Psoas muscle (tissue), 8 donors: Measurements from ENCODE around the gene RFC4. TPM values are rescaled to one million over a fixed set of nuclear protein-coding genes. Genes with fewer than 3 reads are reported as not detected.
A peak's percentile ranks its signal among the peaks of the same experiment; 100 is the strongest.

Experiments
- ATAC-seq, 4 donors: fragments of 200-7000 bp; cut with Tn5 transposase; one replicate each; pipeline ENCODE4 v1.9.1; 2020; ENCODE audit warnings: moderate library complexity in 3 of 4, mild to moderate bottlenecking in 2 of 4
- DNase-seq, 2 donors: peaks; one replicate each; pipeline ENCODE4 v3.0.0-alpha.2; 2020
- H3K27ac ChIP-seq: fragments of 200-600 bp; one replicate; pipeline ENCODE4 v1.8.0; 2022
- H3K27me3 ChIP-seq, 3 donors: fragments of 200-600 bp in 1 of 3; one replicate each; pipeline versions ENCODE4 v1.6.1 to v1.8.0; 2013 to 2022; ENCODE audit warnings: low read length in 2 of 3, mild to moderate bottlenecking in 2 of 3, moderate library complexity in 1 of 3; ENCODE audit not compliant: insufficient read depth in 3 of 3
- H3K36me3 ChIP-seq, 2 donors: fragments of 200-600 bp in 1 of 2; one replicate each; pipeline versions ENCODE4 v1.6.1 to v1.8.0; 2013 to 2022; ENCODE audit warnings: low read depth in 1 of 2, mild to moderate bottlenecking in 1 of 2, moderate library complexity in 1 of 2; ENCODE audit not compliant: insufficient read depth in 1 of 2
- H3K4me1 ChIP-seq: fragments of 200-600 bp; one replicate; pipeline ENCODE4 v1.8.0; 2022
- H3K4me3 ChIP-seq: fragments of 200-600 bp; one replicate; pipeline ENCODE4 v1.8.0; 2022; ENCODE audit warnings: mild to moderate bottlenecking
- H3K9me3 ChIP-seq: fragments of 200-600 bp; one replicate; pipeline ENCODE4 v1.8.0; 2022
- WGBS, 3 donors: extraction: QIAGEN DNeasy Blood & Tissue Kit; methylation state at CpG; one replicate each; pipeline versions ENCODE4 v1.1.6 to v1.1.7; 2013; 5-methylcytosine and 5-hydroxymethylcytosine counted together
- intact Hi-C, 2 donors: fragments of 100-400 bp; cut with DNase I; formaldehyde crosslinking; loops; one replicate each; pipeline versions ENCODE4 v1.11.0 to v1.14.2; 2022
- polyA plus RNA-seq, 3 donors: library from polyadenylated mRNA; stranded (reverse); fragments of 200-250 nt; gene quantifications; one replicate each; pipeline ENCODE4 v1.2.3, GENCODE V29; 2013
- total RNA-seq, 4 donors: library from RNA; stranded (reverse); fragmentation: NEBNext Ultra II Directional in 2 of 4; extraction: Animal tissue kit (Norgen Biotek cat#: 25700) in 2 of 4; gene quantifications; one replicate each; pipeline versions ENCODE4 v1.2.1 to v1.2.4, GENCODE V29; 2021 to 2023
- TF ChIP-seq, protein P1 (sequence below): fragments of 200-600 bp; IDR thresholded peaks from one replicate; pipeline ENCODE4 v1.8.0; 2022; ENCODE audit warnings: antibody characterized with exemption
- donor health status: healthy with polysubstance abuse.
- donor health status: DM: no; HTN: no; CAD: no; lungs with moderate emphysema.
- donor health status: Bipolar disorder and iron deficiency.
- donor health status: healthy.
- donor health status: DM: yes; HTN: yes; CAD: no.
- donor health status: DM: no; HTN: no; CAD: no.
- donor health status: DM: no; HTN: no; CAD: no.
- donor health status: DM: yes; HTN: yes; CAD: no.

The RFC4 gene
- total and polyA plus RNA-seq, 7 donors = 3.4 to 20.6 (median 8.1) TPM

GRCh38 chr3:186831798-186832197, 25.5 kb upstream of the RFC4 start:
- WGBS, 3 donors = 62 to 79% (median 73%) methylated on average over 4 of the region's 4 CpGs

GRCh38 chr3:186828340-186828739, 22.1 kb upstream of the RFC4 start:
- WGBS, 3 donors = 15 to 26% (median 18%) methylated on average over 5 of the region's 5 CpGs
- TF ChIP-seq, protein P1, sequence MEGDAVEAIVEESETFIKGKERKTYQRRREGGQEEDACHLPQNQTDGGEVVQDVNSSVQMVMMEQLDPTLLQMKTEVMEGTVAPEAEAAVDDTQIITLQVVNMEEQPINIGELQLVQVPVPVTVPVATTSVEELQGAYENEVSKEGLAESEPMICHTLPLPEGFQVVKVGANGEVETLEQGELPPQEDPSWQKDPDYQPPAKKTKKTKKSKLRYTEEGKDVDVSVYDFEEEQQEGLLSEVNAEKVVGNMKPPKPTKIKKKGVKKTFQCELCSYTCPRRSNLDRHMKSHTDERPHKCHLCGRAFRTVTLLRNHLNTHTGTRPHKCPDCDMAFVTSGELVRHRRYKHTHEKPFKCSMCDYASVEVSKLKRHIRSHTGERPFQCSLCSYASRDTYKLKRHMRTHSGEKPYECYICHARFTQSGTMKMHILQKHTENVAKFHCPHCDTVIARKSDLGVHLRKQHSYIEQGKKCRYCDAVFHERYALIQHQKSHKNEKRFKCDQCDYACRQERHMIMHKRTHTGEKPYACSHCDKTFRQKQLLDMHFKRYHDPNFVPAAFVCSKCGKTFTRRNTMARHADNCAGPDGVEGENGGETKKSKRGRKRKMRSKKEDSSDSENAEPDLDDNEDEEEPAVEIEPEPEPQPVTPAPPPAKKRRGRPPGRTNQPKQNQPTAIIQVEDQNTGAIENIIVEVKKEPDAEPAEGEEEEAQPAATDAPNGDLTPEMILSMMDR = no peak
- intact Hi-C loops = no loop called here
- Histone ChIP-seq H3K27ac (no peak overlapping the region), H3K4me1 (no peaks in the 10 kb centered on the region), H3K9me3 (no peaks in the 10 kb centered on the region), H3K36me3 (no peaks in the 10 kb centered on the region), H3K4me3 (no peak overlapping the region), H3K27me3 (peaks cover 3 to 68% (median 24%) of the 10 kb centered on the region in 3 donors)
- ATAC-seq = no peak
- DNase-seq = no peak

More at GRCh38 chr3:186831798-186832197, 25.5 kb upstream of the RFC4 start:
- Histone ChIP-seq H3K36me3 (no peaks in the 10 kb centered on the region), H3K4me3 (no peak overlapping the region), H3K9me3 (no peaks in the 10 kb centered on the region), H3K27ac (no peak overlapping the region), H3K27me3 (peaks cover 3 to 40% (median 11%) of the 10 kb centered on the region in 3 donors), H3K4me1 (no peaks in the 10 kb centered on the region)
- DNase-seq = no peak
- intact Hi-C loops = no loop called here
- TF ChIP-seq, protein P1 = no peak
- ATAC-seq = no peak

- no peaks in the 10 kb centered on the region for H3K4me1 ChIP-seq
- TF ChIP-seq, protein P1 = no peak
- intact Hi-C loops = no loop called here
- WGBS, 3 donors = 2 to 3% (median 2%) methylated on average over 59 to 80 of the region's 80 CpGs
- DNase-seq = peak; percentile 83 to 89
- H3K9me3 ChIP-seq = no peaks in the 10 kb centered on the region
- ATAC-seq = peak; percentile 96 to 98 (median 96)
- H3K4me3 ChIP-seq = peak overlapping the region; percentile 72
- H3K27ac ChIP-seq = no peak overlapping the region
- H3K27me3 ChIP-seq = peaks cover 1 to 62% (median 24%) of the 10 kb centered on the region in 3 donors
- no peaks in the 10 kb centered on the region for H3K36me3 ChIP-seq
Measured at GRCh38 chr3:186826976-186827857, 20.9 kb upstream of the RFC4 start.

DNA sequence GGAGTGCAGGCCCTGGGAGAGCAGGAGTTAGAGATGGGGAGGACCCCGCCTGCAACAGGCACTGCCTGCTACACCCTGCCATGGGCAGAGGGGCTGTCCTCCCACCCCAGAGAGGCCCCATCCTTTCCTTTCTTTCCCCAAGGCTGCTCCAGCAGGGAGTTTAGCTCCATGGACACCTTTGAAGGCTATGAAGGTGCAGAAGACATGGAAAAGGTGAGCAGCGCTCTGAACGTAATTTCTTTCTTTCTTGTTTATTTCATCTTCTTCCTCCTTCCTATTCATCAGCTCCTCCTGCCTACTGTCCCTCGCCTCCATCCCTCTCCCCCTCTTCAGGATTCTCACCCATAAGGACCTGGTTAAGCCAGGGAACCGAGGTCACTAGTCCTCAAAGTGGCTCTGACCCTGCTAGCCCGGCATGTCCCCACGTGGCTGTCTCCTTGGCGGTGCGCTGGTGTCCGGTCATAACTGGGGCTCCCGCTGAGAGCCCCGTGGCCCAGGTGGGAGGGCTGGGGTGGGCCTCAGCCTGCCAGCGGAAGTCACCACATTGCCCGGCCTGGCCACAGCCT, 20.2 kb upstream of the RFC4 start:
- no peaks in the 10 kb centered on the region for H3K4me1 ChIP-seq
- no peak for DNase-seq
- H3K4me3 ChIP-seq = peak overlapping the region; percentile 72
- no peaks in the 10 kb centered on the region for H3K9me3 ChIP-seq
- TF ChIP-seq, protein P1 = no peak
- intact Hi-C loops = no loop called here
- H3K36me3 ChIP-seq = no peaks in the 10 kb centered on the region
- 14 to 17% (median 16%) methylated on average over 13 to 14 of the region's 14 CpGs for WGBS, 3 donors
- H3K27me3 ChIP-seq = peaks cover 0 to 55% (median 23%) of the 10 kb centered on the region in 3 donors
- ATAC-seq = peak; percentile 28 to 52 (median 42)
- no peak overlapping the region for H3K27ac ChIP-seq
